Activated CD4-positive, alpha-beta T cell treated with anti-CD3 and anti-CD28 coated beads, Interleukin-2, amount 50 U/mL, for 16 hours (primary cell): Measurements from ENCODE around the gene CXCL16.
"Not testable (repeated sequence)": the region's sequence is repeated elsewhere in the genome, so short reads cannot be mapped to it uniquely, and the experiment has no call there.

Experiments used
- DNase-seq: peaks from one replicate; pipeline ENCODE4 v3.0.0-alpha.2; 2020

Gene CXCL16

GRCh38 chr17:4720787-4721186 lies 18.9 kb downstream of the CXCL16 start:
- DNase-seq, result no peak

- no peak for DNase-seq
Observed at GRCh38 chr17:4719684-4720221, 20.0 kb downstream of the CXCL16 start.

GRCh38 chr17:4719146-4719545 lies 20.6 kb downstream of the CXCL16 start:
- DNase-seq, result no peak

- no peak for DNase-seq
Observed at GRCh38 chr17:4718276-4718675, 21.5 kb downstream of the CXCL16 start.

- DNase-seq, result no peak
Observed at GRCh38 chr17:4717791-4718190, 21.9 kb downstream of the CXCL16 start.

- no peak for DNase-seq
Observed at GRCh38 chr17:4716081-4716480, 23.6 kb downstream of the CXCL16 start.

- DNase-seq, result peak; percentile 70
Observed at GRCh38 chr17:4715063-4715744, 24.5 kb downstream of the CXCL16 start.

- not testable (repeated sequence) for DNase-seq
Observed at GRCh38 chr17:4714340-4715062, 25.2 kb downstream of the CXCL16 start.

GRCh38 chr17:4712526-4712925 lies 27.2 kb downstream of the CXCL16 start:
- DNase-seq, result no peak

GRCh38 chr17:4711661-4712181 lies 28.0 kb downstream of the CXCL16 start:
- DNase-seq, result no peak

- peak; percentile 76 for DNase-seq
Observed at GRCh38 chr17:4710693-4711634, 28.8 kb downstream of the CXCL16 start.

GRCh38 chr17:4709794-4710692 lies 29.7 kb downstream of the CXCL16 start, which contains the start of gene ARRB2:
Gene ARRB2 (plus strand): TSS chr17:4710632. CDS start chr17:4710722, 90 bp downstream.
- DNase-seq, result peak; percentile 99

- peak; percentile 81 for DNase-seq
Observed at GRCh38 chr17:4708436-4708835, 31.3 kb downstream of the CXCL16 start.

- no peak for DNase-seq
Observed at GRCh38 chr17:4706121-4706520, 33.6 kb downstream of the CXCL16 start.

- no peak for DNase-seq
Observed at GRCh38 chr17:4704991-4705390, 34.7 kb downstream of the CXCL16 start.

- DNase-seq, result not testable (repeated sequence)
Observed at GRCh38 chr17:4704574-4704907, 35.2 kb downstream of the CXCL16 start.

GRCh38 chr17:4703330-4703691 lies 36.4 kb downstream of the CXCL16 start:
- DNase-seq, result no peak

- DNase-seq, result no peak
Observed at GRCh38 chr17:4701116-4701515, 38.6 kb downstream of the CXCL16 start.

- DNase-seq, result not testable (repeated sequence)
Observed at GRCh38 chr17:4699401-4700056, 40.2 kb downstream of the CXCL16 start.

GRCh38 chr17:4696437-4696805 lies 43.3 kb downstream of the CXCL16 start:
- DNase-seq, result peak; percentile 84

GRCh38 chr17:4693416-4693815 lies 46.3 kb downstream of the CXCL16 start:
- no peak for DNase-seq
